Osteocyte (in vitro differentiated cells): ENCODE measurements around the gene PEX11A. TPM values are rescaled to one million over a fixed set of nuclear protein-coding genes. Genes with fewer than 3 reads are reported as not detected.
A peak's percentile ranks its signal among the peaks of the same experiment; 100 is the strongest.

Source experiments
- DNase-seq: peaks from one replicate; pipeline ENCODE4 v3.0.0; 2021; ENCODE audit warnings: mixed read lengths; ENCODE audit not compliant: unreplicated experiment; ENCODE audit errors: extremely low spot score
- H3K27ac Mint-ChIP-seq: one replicate; pipeline ENCODE4 v1.8.0; 2021; ENCODE audit warnings: mild to moderate bottlenecking, mixed read lengths; ENCODE audit not compliant: unreplicated experiment
- H3K27me3 Mint-ChIP-seq: one replicate; pipeline ENCODE4 v1.8.0; 2021; ENCODE audit warnings: mixed read lengths; ENCODE audit not compliant: unreplicated experiment
- H3K36me3 Mint-ChIP-seq: one replicate; pipeline ENCODE4 v1.8.0; 2021; ENCODE audit warnings: mixed read lengths; ENCODE audit not compliant: unreplicated experiment
- H3K4me1 Mint-ChIP-seq: one replicate; pipeline ENCODE4 v1.8.0; 2021; ENCODE audit warnings: mixed read lengths; ENCODE audit not compliant: unreplicated experiment
- H3K4me3 Mint-ChIP-seq: one replicate; pipeline ENCODE4 v1.8.0; 2021; ENCODE audit warnings: mild to moderate bottlenecking, moderate library complexity, mixed read lengths; ENCODE audit not compliant: unreplicated experiment
- H3K9me3 Mint-ChIP-seq: one replicate; pipeline ENCODE4 v1.8.0; 2021; ENCODE audit warnings: mixed read lengths; ENCODE audit not compliant: unreplicated experiment
- CTCF ChIP-seq: fragments of 200-600 bp; sonication (generic); IDR thresholded peaks from 2 replicates; pipeline ENCODE4 v1.5.0; 2021; ENCODE audit warnings: antibody characterized with exemption, mild to moderate bottlenecking, moderate library complexity
- total RNA-seq: library from RNA; stranded (reverse); gene quantifications from 2 replicates; pipeline ENCODE4 v1.2.1, GENCODE V29; 2021

The PEX11A gene
- total RNA-seq, 1 donor from 2014 or later: 5.6 TPM

GRCh38 chr15:89668171-89668570, 22.4 kb downstream of the PEX11A start:
- DNase-seq: no peak
- Mint-ChIP-seq H3K27ac (no peak overlapping the region), H3K4me3 (no peak overlapping the region), H3K27me3 (no peaks in the 10 kb centered on the region), H3K4me1 (peaks cover 14% of the 10 kb centered on the region), H3K36me3 (no peaks in the 10 kb centered on the region), H3K9me3 (no peaks in the 10 kb centered on the region)
- no peak for TF ChIP-seq CTCF

GRCh38 chr15:89667706-89667960, 22.9 kb downstream of the PEX11A start:
- no peak overlapping the region for H3K4me3 Mint-ChIP-seq
- no peak for TF ChIP-seq CTCF
- H3K9me3 Mint-ChIP-seq: no peaks in the 10 kb centered on the region
- peaks cover 19% of the 10 kb centered on the region for H3K4me1 Mint-ChIP-seq
- no peaks in the 10 kb centered on the region for H3K27me3 Mint-ChIP-seq
- no peak for DNase-seq
- no peaks in the 10 kb centered on the region for H3K36me3 Mint-ChIP-seq
- no peak overlapping the region for H3K27ac Mint-ChIP-seq

GRCh38 chr15:89666858-89667705, 23.5 kb downstream of the PEX11A start:
- TF ChIP-seq CTCF: no peak
- H3K36me3 Mint-ChIP-seq: no peaks in the 10 kb centered on the region
- no peaks in the 10 kb centered on the region for H3K27me3 Mint-ChIP-seq
- H3K4me3 Mint-ChIP-seq: no peak overlapping the region
- H3K4me1 Mint-ChIP-seq: peaks cover 22% of the 10 kb centered on the region
- no peaks in the 10 kb centered on the region for H3K9me3 Mint-ChIP-seq
- no peak for DNase-seq
- H3K27ac Mint-ChIP-seq: no peak overlapping the region

GRCh38 chr15:89666184-89666857, 24.2 kb downstream of the PEX11A start:
- Mint-ChIP-seq H3K27ac (peak overlapping the region; percentile 41), H3K4me1 (peaks cover 22% of the 10 kb centered on the region), H3K27me3 (no peaks in the 10 kb centered on the region), H3K9me3 (no peaks in the 10 kb centered on the region), H3K36me3 (no peaks in the 10 kb centered on the region), H3K4me3 (peak overlapping the region; percentile 26)
- DNase-seq: no peak
- TF ChIP-seq CTCF: no peak

- peaks cover 2% of the 10 kb centered on the region for H3K27me3 Mint-ChIP-seq
- no peaks in the 10 kb centered on the region for H3K36me3 Mint-ChIP-seq
- peak overlapping the region; percentile 78 for H3K27ac Mint-ChIP-seq
- peaks cover 22% of the 10 kb centered on the region for H3K4me1 Mint-ChIP-seq
- H3K4me3 Mint-ChIP-seq: peak overlapping the region; percentile 59
- TF ChIP-seq CTCF: no peak
- DNase-seq: no peak
- H3K9me3 Mint-ChIP-seq: no peaks in the 10 kb centered on the region
These were observed 24.9 kb downstream of the PEX11A start for GRCh38 chr15:89665449-89666181.
